IMR-90 (cell line): Measurements from ENCODE around the gene C7orf33. TPM values are rescaled to one million over a fixed set of nuclear protein-coding genes. Genes with fewer than 3 reads are reported as not detected.

ENCODE experiments used
- ATAC-seq: fragments of 200-7000 bp; cut with Tn5 transposase; 2 replicates; pipeline ENCODE4 v1.9.1; 2020; ENCODE audit warnings: low read depth, mild to moderate bottlenecking, moderate library complexity
- BruUV-seq: library from RNA; stranded (reverse); fragments of 400-500 nt; replicated peaks from 2 replicates; lab custom pipeline; 2021; lab: Mats Ljungman, UMichigan
- CTCF ChIA-PET: fragments of 300-600 bp; formaldehyde crosslinking; extraction: SDS; loops from one replicate; lab custom pipeline; 2021; ENCODE audit warnings: antibody characterized with exemption; lab: Yijun Ruan, JAX
- POLR2A ChIA-PET: fragments of 300-600 bp; sonication (Branson Sonifier 250); formaldehyde crosslinking; loops from one replicate; lab custom pipeline; 2022; ENCODE audit warnings: antibody characterized with exemption; ENCODE audit not compliant: unreplicated experiment; lab: Charles Lee
- DNase-seq: peaks from one replicate; pipeline ENCODE4 v3.0.0; 2013
- H2AFZ ChIP-seq: replicated peaks from 2 replicates; pipeline ENCODE3; 2013; ENCODE audit warnings: low read length, mild to moderate bottlenecking; ENCODE audit not compliant: poor library complexity
- H2AK5ac ChIP-seq: 2 replicates; pipeline ENCODE4 v1.6.1; 2013; ENCODE audit warnings: low read depth, low read length, inconsistent platforms
- H2AK9ac ChIP-seq: replicated peaks from 2 replicates; pipeline ENCODE3; 2013; ENCODE audit warnings: mild to moderate bottlenecking, low read depth, low read length, moderate library complexity; ENCODE audit not compliant: poor library complexity
- H2BK120ac ChIP-seq: 2 replicates; pipeline ENCODE4 v1.6.1; 2013; ENCODE audit warnings: low read depth, low read length, inconsistent platforms
- H2BK15ac ChIP-seq: 3 replicates; pipeline ENCODE4 v1.6.1; 2013; ENCODE audit warnings: low read depth, low read length, inconsistent platforms
- H2BK20ac ChIP-seq: 2 replicates; pipeline ENCODE4 v1.6.1; 2013; ENCODE audit warnings: low read depth, mild to moderate bottlenecking, inconsistent platforms, low read length, moderate library complexity
- H2BK5ac ChIP-seq: 2 replicates; pipeline ENCODE4 v1.6.1; 2013; ENCODE audit warnings: mild to moderate bottlenecking, low read depth, low read length, inconsistent platforms; ENCODE audit not compliant: poor library complexity, severe bottlenecking
- H3K14ac ChIP-seq: replicated peaks from 2 replicates; pipeline ENCODE4 v1.6.1; 2013; ENCODE audit warnings: low read depth, low read length, inconsistent platforms
- H3K18ac ChIP-seq: 2 replicates; pipeline ENCODE4 v1.6.1; 2013; ENCODE audit warnings: low read depth, low read length, control low read depth
- H3K23ac ChIP-seq: 2 replicates; pipeline ENCODE4 v1.6.1; 2013; ENCODE audit warnings: low read depth, low read length, inconsistent platforms
- H3K27ac ChIP-seq: 2 replicates; pipeline ENCODE4 v1.5.1; 2013; ENCODE audit warnings: mild to moderate bottlenecking, control low read depth, low read length; ENCODE audit not compliant: insufficient read depth
- H3K27me3 ChIP-seq: 2 replicates; pipeline ENCODE4 v1.6.1; 2013; ENCODE audit warnings: low read length; ENCODE audit not compliant: control insufficient read depth, insufficient read depth
- H3K36me3 ChIP-seq: 2 replicates; pipeline ENCODE4 v1.6.1; 2013; ENCODE audit warnings: low read length, mixed read lengths; ENCODE audit not compliant: control insufficient read depth, insufficient read depth
- H3K4ac ChIP-seq: 2 replicates; pipeline ENCODE4 v1.6.1; 2013; ENCODE audit warnings: low read depth, low read length, inconsistent platforms
- H3K4me1 ChIP-seq: 2 replicates; pipeline ENCODE4 v1.6.1; 2013; ENCODE audit warnings: low read length, mixed read lengths; ENCODE audit not compliant: control insufficient read depth, insufficient read depth
- H3K4me2 ChIP-seq: 2 replicates; pipeline ENCODE4 v1.6.1; 2013; ENCODE audit warnings: low read depth, mild to moderate bottlenecking, control low read depth, low read length, moderate library complexity
- H3K4me3 ChIP-seq: 2 replicates; pipeline ENCODE4 v1.5.1; 2013; ENCODE audit warnings: low read depth, mild to moderate bottlenecking, control low read depth, low read length, moderate library complexity; ENCODE audit not compliant: insufficient read depth
- H3K56ac ChIP-seq: 2 replicates; pipeline ENCODE4 v1.6.1; 2013; ENCODE audit warnings: low read length, inconsistent platforms; ENCODE audit not compliant: insufficient read depth; ENCODE audit errors: extremely low read depth
- H3K79me1 ChIP-seq, 2 experiments: 2 replicates each; pipeline ENCODE4 v1.6.1; 2013; ENCODE audit warnings: low read length in 2 of 2, inconsistent platforms in 1 of 2, low read depth in 1 of 2
- H3K9ac ChIP-seq: 2 replicates; pipeline ENCODE4 v1.6.1; 2013; ENCODE audit warnings: low read depth, low read length, control low read depth
- H3K9me1 ChIP-seq: 2 replicates; pipeline ENCODE4 v1.6.1; 2013; ENCODE audit warnings: low read length, inconsistent platforms; ENCODE audit not compliant: insufficient read depth
- H3K9me3 ChIP-seq: 2 replicates; pipeline ENCODE4 v1.6.1; 2013; ENCODE audit warnings: low read length; ENCODE audit not compliant: control insufficient read depth, insufficient read depth
- H4K20me1 ChIP-seq: 2 replicates; pipeline ENCODE4 v1.6.1; 2013; ENCODE audit warnings: low read length, inconsistent platforms; ENCODE audit not compliant: insufficient read depth
- H4K5ac ChIP-seq: 2 replicates; pipeline ENCODE4 v1.6.1; 2013; ENCODE audit warnings: mild to moderate bottlenecking, low read depth, low read length, control low read depth
- H4K8ac ChIP-seq, 2 experiments: 2 replicates each; pipeline ENCODE4 v1.6.1; 2013; ENCODE audit warnings: low read depth in 2 of 2, low read length in 2 of 2, control low read depth in 1 of 2, inconsistent platforms in 1 of 2
- H4K91ac ChIP-seq: 2 replicates; pipeline ENCODE4 v1.6.1; 2013; ENCODE audit warnings: low read depth, low read length, inconsistent platforms; ENCODE audit not compliant: insufficient read depth
- BHLHE40 ChIP-seq: fragments of 150-350 bp; IDR thresholded peaks from 2 replicates; pipeline ENCODE4 v1.6.1; 2016; ENCODE audit warnings: mild to moderate bottlenecking, low read depth, low read length
- CEBPB ChIP-seq: IDR thresholded peaks from 2 replicates; pipeline ENCODE4 v1.6.1; 2012; ENCODE audit warnings: low read depth, low read length, improper control_type of control experiment
- CHD1 ChIP-seq: IDR thresholded peaks from 2 replicates; pipeline ENCODE4 v1.6.1; 2012; ENCODE audit warnings: low read depth, low read length, improper control_type of control experiment
- CTCF ChIP-seq: conservative IDR thresholded peaks from 2 replicates; pipeline ENCODE4 v1.5.1; 2012; ENCODE audit warnings: mild to moderate bottlenecking, low read depth, low read length, improper control_type of control experiment
- ELK1 ChIP-seq: fragments of 150-350 bp; IDR thresholded peaks from 2 replicates; pipeline ENCODE4 v1.6.1; 2016; ENCODE audit warnings: low read depth, mild to moderate bottlenecking, low read length, moderate library complexity, borderline replicate concordance
- FOS ChIP-seq: fragments of 150-350 bp; IDR thresholded peaks from 2 replicates; pipeline ENCODE4 v1.6.1; 2016; ENCODE audit warnings: low read depth, low read length
- MAFK ChIP-seq: IDR thresholded peaks from 2 replicates; pipeline ENCODE4 v1.6.1; 2012; ENCODE audit warnings: low read depth, low read length, improper control_type of control experiment
- MAZ ChIP-seq: IDR thresholded peaks from 2 replicates; pipeline ENCODE4 v1.6.1; 2012; ENCODE audit warnings: low read depth, mild to moderate bottlenecking, low read length, improper control_type of control experiment, moderate library complexity, borderline replicate concordance
- MXI1 ChIP-seq: IDR thresholded peaks from 2 replicates; pipeline ENCODE4 v1.6.1; 2012; ENCODE audit warnings: low read depth, mild to moderate bottlenecking, low read length, moderate library complexity, borderline replicate concordance
- NFE2L2 ChIP-seq: fragments of 150-350 bp; IDR thresholded peaks from 2 replicates; pipeline ENCODE4 v1.6.1; 2016; ENCODE audit warnings: low read depth, mild to moderate bottlenecking, low read length
- POLR2A ChIP-seq: IDR thresholded peaks from 2 replicates; pipeline ENCODE4 v1.6.1; 2012; ENCODE audit warnings: mild to moderate bottlenecking, low read depth, low read length
- RAD21 ChIP-seq: IDR thresholded peaks from 2 replicates; pipeline ENCODE4 v1.6.1; 2012; ENCODE audit warnings: low read length, improper control_type of control experiment
- RCOR1 ChIP-seq: IDR thresholded peaks from 2 replicates; pipeline ENCODE4 v1.6.1; 2012; ENCODE audit warnings: mild to moderate bottlenecking, low read length, improper control_type of control experiment; ENCODE audit not compliant: insufficient replicate concordance
- RFX5 ChIP-seq: IDR thresholded peaks from 2 replicates; pipeline ENCODE4 v1.8.0; 2012; ENCODE audit warnings: low read depth, mild to moderate bottlenecking, low read length, moderate library complexity
- SMC3 ChIP-seq: fragments of 150-350 bp; IDR thresholded peaks from 2 replicates; pipeline ENCODE4 v1.6.1; 2016; ENCODE audit warnings: low read depth, mild to moderate bottlenecking, antibody characterized with exemption, low read length, moderate library complexity
- USF2 ChIP-seq: fragments of 150-350 bp; IDR thresholded peaks from 2 replicates; pipeline ENCODE4 v1.6.1; 2017; ENCODE audit warnings: mild to moderate bottlenecking, antibody characterized with exemption, low read length, low read depth
- dilution Hi-C: fragments of 300-500 bp; cut with HindIII; formaldehyde crosslinking; loops from one replicate; pipeline ENCODE4 v1.14.3; 2018; ENCODE audit warnings: low sequenced_read_pairs; ENCODE audit not compliant: unreplicated experiment
- in situ Hi-C: fragments of 300-500 bp; cut with MboI; formaldehyde crosslinking; loops from 3 replicates; pipeline ENCODE4 v1.14.3; 2019; ENCODE audit warnings: low sequenced_read_pairs, inconsistent platforms, mixed read lengths
- intact Hi-C: fragments of 100-400 bp; cut with micrococcal nuclease; formaldehyde crosslinking; loops from 2 replicates; pipeline ENCODE4 v1.10.0; 2022
- polyA plus RNA-seq, 3 experiments: library from polyadenylated mRNA; depleted of rRNA; stranded (reverse); fragments of >200 nt; gene quantifications; 2 replicates each; pipeline ENCODE4 v1.2.3, GENCODE V29; 2012; ENCODE audit warnings: low replicate concordance in 1 of 3
- total RNA-seq: library from RNA; depleted of rRNA; stranded (reverse); fragments of >200 nt; gene quantifications from 2 replicates; pipeline ENCODE4 v1.2.3, GENCODE V29; 2012

C7orf33 gene
- total and polyA plus RNA-seq, 2 of the 4 experiments (the other 2 are of a cell fraction): not detected

- Histone ChIP-seq H2BK5ac (no peak overlapping the region), H3K27ac (no peak overlapping the region), H4K8ac (no peak overlapping the region), H3K18ac (no peak overlapping the region), H4K91ac (no peak overlapping the region), H2BK15ac (no peak overlapping the region), H3K4ac (no peak overlapping the region), H4K5ac (no peak overlapping the region), H2AFZ (no peak overlapping the region), H3K4me3 (no peak overlapping the region), H2BK120ac (no peak overlapping the region), H2AK9ac (no peak overlapping the region), H3K9me1 (no peaks in the 10 kb centered on the region), H3K4me1 (peaks cover 2% of the 10 kb centered on the region; the same call in 1 of the 2 replicates), H3K23ac (no peak overlapping the region), H3K14ac (no peak overlapping the region), H3K56ac (no peak overlapping the region), H3K36me3 (no peaks in the 10 kb centered on the region), H2BK20ac (no peak overlapping the region), H3K27me3 (no peaks in the 10 kb centered on the region), H3K79me1 (no peaks in the 10 kb centered on the region), H3K4me2 (no peak overlapping the region), H3K9me3 (no peaks in the 10 kb centered on the region), H2AK5ac (no peak overlapping the region), H3K9ac (no peak overlapping the region), H4K20me1 (no peaks in the 10 kb centered on the region)
- dilution Hi-C loops (no loop called here), intact Hi-C loops (no loop called here), in situ Hi-C loops (no loop called here)
- POLR2A ChIA-PET: no interaction called here
- no peak for DNase-seq
- ATAC-seq: no peak
- no TSS peak for BruUV-seq
- TF ChIP-seq POLR2A (no peak), FOS (no peak), MXI1 (no peak), RCOR1 (no peak), BHLHE40 (no peak), NFE2L2 (no peak), CTCF (no peak), RAD21 (no peak), ELK1 (no peak), CEBPB (no peak), SMC3 (no peak), USF2 (no peak), MAFK (no peak), CHD1 (no peak), RFX5 (no peak), MAZ (no peak)
- CTCF ChIA-PET: interaction anchor here (1.7 kb wide), 1 partner anchor 14 kb away, joined by 4 read pairs; no protein-coding TSS in a partner anchor
These were observed 62.2 kb downstream of the C7orf33 start for GRCh38 chr7:148652773-148653172.
